Measurements from ENCODE around the gene NAXD. TPM values are rescaled to one million over a fixed set of nuclear protein-coding genes. Genes with fewer than 3 reads are reported as not detected.
A peak's percentile ranks its signal among the peaks of the same experiment; 100 is the strongest.

NAXD gene
- total RNA-seq, 4 donors from 2014 or later: 14.5 to 25.2 (median 17.4) TPM

DNA sequence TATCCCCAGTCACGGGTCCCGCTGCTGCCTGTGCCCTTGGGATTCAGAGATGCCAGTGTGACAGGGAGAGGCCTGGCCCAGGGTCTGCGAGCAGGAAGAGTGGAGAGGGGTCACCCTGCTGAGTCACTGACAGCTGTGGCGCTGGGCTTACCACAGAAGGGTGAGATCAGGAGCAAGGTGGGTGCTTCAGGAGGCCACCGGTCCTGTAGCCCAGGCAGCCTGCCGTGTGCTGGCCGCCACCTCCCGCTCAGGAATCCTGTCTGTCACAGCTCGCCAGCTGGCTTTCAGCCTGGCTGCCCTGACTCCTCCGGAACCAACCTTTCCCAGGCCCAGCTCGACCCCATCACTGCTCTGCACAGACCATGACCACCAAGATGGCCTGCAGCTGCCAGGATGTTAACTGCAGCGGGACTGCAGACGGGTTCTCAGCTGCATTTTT, 25.3 kb downstream of the NAXD start:
- TF ChIP-seq, protein P1, sequence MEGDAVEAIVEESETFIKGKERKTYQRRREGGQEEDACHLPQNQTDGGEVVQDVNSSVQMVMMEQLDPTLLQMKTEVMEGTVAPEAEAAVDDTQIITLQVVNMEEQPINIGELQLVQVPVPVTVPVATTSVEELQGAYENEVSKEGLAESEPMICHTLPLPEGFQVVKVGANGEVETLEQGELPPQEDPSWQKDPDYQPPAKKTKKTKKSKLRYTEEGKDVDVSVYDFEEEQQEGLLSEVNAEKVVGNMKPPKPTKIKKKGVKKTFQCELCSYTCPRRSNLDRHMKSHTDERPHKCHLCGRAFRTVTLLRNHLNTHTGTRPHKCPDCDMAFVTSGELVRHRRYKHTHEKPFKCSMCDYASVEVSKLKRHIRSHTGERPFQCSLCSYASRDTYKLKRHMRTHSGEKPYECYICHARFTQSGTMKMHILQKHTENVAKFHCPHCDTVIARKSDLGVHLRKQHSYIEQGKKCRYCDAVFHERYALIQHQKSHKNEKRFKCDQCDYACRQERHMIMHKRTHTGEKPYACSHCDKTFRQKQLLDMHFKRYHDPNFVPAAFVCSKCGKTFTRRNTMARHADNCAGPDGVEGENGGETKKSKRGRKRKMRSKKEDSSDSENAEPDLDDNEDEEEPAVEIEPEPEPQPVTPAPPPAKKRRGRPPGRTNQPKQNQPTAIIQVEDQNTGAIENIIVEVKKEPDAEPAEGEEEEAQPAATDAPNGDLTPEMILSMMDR (IDR thresholded peaks at IDR 0.05): no peak
- no peak for TF ChIP-seq POLR2A (IDR thresholded peaks at IDR 0.05)
- Histone ChIP-seq H3K4me3 (no peak overlapping the region), H3K9me3 (no peaks in the 10 kb centered on the region), H3K4me1 (peaks cover 4 to 32% (median 7%) of the 10 kb centered on the region in 3 donors), H3K36me3 (peaks cover 30 to 90% (median 42%) of the 10 kb centered on the region in 3 donors), H3K27ac (peak overlapping the region in 1 of 4 donors; percentile 39), H3K27me3 (no peaks in the 10 kb centered on the region)
- intact Hi-C loops (cut with DNase I): no loop called here
- 60 to 74% methylated on average over 4 to 10 of the region's 13 CpGs for WGBS, 2 donors
- DNase-seq: no peak

DNA sequence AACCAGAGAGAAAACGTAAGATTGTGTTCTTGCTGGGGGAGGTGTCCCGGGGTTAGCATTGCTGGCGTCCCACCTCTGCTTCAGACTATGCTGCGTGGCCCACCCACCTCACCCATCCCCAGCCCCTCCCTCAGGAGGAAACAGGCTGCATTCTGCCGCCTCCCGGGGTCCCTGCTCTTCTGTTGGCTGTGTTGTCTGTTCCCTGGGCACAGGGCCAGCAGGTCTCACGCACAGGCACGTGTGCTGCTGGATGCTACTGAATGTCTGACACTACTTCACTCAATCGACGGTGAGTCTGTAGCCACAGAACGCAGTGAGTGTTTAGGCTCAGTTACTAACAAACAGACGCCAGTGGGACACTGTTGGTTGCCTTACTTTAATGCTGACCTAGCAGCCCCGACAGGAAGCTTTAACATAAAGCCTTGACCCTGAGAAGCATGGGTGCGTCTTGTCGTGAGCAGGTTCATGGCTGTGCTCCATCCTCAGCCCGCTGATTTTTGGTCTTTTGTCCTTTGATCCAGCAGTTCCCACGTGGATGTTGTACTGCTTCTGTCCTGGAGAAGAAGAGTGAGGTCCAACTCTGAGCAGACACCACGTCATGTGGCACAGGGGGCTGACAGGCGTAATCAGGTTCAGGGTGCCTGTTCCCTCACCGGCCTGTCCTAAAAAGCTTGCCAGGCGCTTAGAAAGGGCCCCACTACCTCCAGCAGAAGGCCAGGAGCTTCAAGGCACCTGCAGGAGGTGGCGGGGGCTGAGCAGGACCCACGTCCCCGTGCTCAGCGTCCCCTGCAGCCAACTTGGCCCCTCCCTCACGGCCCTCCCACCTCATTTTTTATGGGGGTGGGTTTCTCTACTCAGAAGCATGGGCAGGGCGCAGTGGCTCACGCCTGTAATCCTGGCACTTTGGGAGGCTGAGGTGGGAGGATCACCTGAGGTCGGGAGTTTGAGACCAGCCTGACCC, 26.0 kb downstream of the NAXD start:
- WGBS, 2 donors: 75 to 81% methylated on average over 5 to 13 of the region's 29 CpGs
- DNase-seq: no peak
- peak overlapping the region in 1 of 4 donors; percentile 37 for H3K27ac ChIP-seq
- no peak for TF ChIP-seq POLR2A (IDR thresholded peaks at IDR 0.05)
- TF ChIP-seq, protein P1 (IDR thresholded peaks at IDR 0.05): no peak
- H3K4me3 ChIP-seq: no peak overlapping the region
- H3K36me3 ChIP-seq: peaks cover 23 to 90% (median 34%) of the 10 kb centered on the region in 3 donors
- intact Hi-C loops (cut with DNase I): no loop called here
- H3K9me3 ChIP-seq: no peaks in the 10 kb centered on the region
- no peaks in the 10 kb centered on the region for H3K27me3 ChIP-seq
- peaks cover 4 to 31% (median 7%) of the 10 kb centered on the region in 3 donors for H3K4me1 ChIP-seq

DNA sequence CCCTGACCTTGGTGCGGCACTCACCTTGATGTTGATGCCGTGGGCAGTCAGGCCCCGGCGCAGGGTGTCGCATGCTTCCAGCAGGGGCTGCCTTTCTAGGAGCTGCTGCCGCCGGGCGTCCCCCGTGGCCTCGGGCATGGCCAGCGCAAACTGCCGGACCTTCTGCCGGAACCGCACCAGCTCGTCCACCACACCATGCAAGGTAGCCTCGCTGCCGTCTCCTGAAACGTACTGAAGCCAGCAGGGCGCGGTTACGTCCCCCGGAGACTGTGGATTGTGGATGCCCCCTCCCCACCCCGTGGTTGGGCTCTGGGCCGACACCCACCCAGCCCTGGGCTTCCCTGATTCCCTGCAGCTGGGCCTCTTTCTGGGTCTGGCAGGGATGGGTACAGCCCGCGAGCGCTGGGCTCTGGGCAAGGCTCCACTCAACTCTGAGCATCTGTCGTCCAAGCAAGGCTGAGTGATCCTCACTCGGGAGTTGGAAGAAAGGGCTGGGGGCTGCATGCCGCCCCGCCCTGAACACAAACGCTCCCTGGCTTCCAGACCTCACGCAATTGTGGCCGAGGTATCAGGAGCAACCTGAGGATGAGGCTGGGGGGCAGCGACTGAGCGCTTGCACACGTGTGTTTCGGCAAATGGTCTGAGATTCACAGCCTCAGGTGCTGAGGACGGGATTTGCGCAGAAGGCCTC, 27.1 kb downstream of the NAXD start:
- intact Hi-C loops (cut with DNase I): no loop called here
- no peak for DNase-seq
- Histone ChIP-seq H3K9me3 (no peaks in the 10 kb centered on the region), H3K27me3 (no peaks in the 10 kb centered on the region), H3K4me1 (peaks cover 4 to 25% (median 7%) of the 10 kb centered on the region in 3 donors), H3K4me3 (no peak overlapping the region), H3K27ac (no peak overlapping the region), H3K36me3 (peaks cover 23 to 90% (median 24%) of the 10 kb centered on the region in 3 donors)
- WGBS, 2 donors: 89 to 96% methylated on average over 14 to 15 of the region's 40 CpGs
- TF ChIP-seq POLR2A (IDR thresholded peaks at IDR 0.05): no peak
- TF ChIP-seq, protein P1 (IDR thresholded peaks at IDR 0.05): no peak

DNA sequence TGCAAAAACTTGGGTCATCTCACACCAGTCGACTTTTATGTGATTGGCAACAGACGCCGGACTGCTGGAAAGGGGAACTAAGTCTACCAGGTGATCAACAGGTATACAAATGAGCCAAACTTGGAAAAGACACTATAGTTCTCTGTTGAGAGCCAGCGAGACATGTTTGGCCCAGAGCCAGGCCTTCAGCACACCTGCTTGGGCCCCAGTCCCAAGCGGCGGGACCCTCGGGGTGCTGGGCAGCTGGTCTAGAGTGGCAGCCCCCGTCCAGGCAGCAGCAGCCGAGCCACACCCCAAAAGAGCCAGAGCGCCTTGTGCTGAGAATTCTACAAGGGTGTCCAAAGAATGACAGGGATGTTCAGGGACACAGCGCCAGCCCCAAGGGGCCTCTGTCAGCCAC, 28.0 kb downstream of the NAXD start:
- 70 to 73% methylated on average over 5 to 8 of the region's 11 CpGs for WGBS, 2 donors
- Histone ChIP-seq H3K27me3 (no peaks in the 10 kb centered on the region), H3K9me3 (no peaks in the 10 kb centered on the region), H3K4me3 (no peak overlapping the region), H3K27ac (no peak overlapping the region), H3K4me1 (peaks cover 4 to 25% (median 7%) of the 10 kb centered on the region in 3 donors), H3K36me3 (peaks cover 16 to 83% (median 24%) of the 10 kb centered on the region in 3 donors)
- intact Hi-C loops (cut with DNase I): no loop called here
- DNase-seq: no peak
- no peak for TF ChIP-seq POLR2A (IDR thresholded peaks at IDR 0.05)
- TF ChIP-seq, protein P1 (IDR thresholded peaks at IDR 0.05): no peak

Measured in esophagus squamous epithelium (tissue), 5 donors.